ENCODE data around the gene AP2A2.

The AP2A2 gene

GRCh38 chr11:1014276-1014675 lies 88.6 kb downstream of the AP2A2 start:
- POLR2A ChIA-PET = no interaction called here
- H3K36me3 ChIP-seq (ENCODE audit: control insufficient read depth in 2 of 2, insufficient read depth in 1 of 2, low read length in 2 of 2) = peaks cover 0 to 28% of the 10 kb centered on the region in 2 experiments; a peak in 1 of 3 replicates
- H3K4me3 ChIP-seq (ENCODE audit: low read depth, low read length) = no peak overlapping the region
- CTCF ChIA-PET = no interaction called here
- no peaks in the 10 kb centered on the region for H3K9me3 ChIP-seq (ENCODE audit: control insufficient read depth, insufficient read depth, low read depth, low read length)
- TF ChIP-seq ZNF776 (tag by site-specific recombination; IDR thresholded peaks at IDR 0.05; ENCODE audit: borderline replicate concordance) = no peak
- TF ChIP-seq ZNF513 (tag by site-specific recombination; IDR thresholded peaks at IDR 0.05) = no peak
- TF ChIP-seq, protein P1, sequence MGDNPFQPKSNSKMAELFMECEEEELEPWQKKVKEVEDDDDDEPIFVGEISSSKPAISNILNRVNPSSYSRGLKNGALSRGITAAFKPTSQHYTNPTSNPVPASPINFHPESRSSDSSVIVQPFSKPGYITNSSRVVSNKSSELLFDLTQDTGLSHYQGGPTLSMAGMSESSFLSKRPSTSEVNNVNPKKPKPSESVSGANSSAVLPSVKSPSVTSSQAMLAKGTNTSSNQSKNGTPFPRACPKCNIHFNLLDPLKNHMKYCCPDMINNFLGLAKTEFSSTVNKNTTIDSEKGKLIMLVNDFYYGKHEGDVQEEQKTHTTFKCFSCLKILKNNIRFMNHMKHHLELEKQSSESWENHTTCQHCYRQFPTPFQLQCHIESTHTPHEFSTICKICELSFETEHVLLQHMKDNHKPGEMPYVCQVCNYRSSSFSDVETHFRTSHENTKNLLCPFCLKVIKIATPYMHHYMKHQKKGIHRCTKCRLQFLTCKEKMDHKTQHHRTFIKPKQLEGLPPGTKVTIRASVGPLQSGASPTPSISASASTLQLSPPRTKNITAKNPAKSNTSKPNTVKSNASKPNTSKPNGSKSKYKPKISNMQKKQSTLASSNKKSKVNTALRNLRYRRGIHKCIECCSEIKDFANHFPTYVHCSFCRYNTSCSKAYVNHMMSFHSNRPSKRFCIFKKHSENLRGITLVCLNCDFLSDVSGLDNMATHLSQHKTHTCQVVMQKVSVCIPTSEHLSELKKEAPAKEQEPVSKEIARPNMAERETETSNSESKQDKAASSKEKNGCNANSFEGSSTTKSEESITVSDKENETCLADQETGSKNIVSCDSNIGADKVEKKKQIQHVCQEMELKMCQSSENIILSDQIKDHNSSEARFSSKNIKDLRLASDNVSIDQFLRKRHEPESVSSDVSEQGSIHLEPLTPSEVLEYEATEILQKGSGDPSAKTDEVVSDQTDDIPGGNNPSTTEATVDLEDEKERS (tag by site-specific recombination; IDR thresholded peaks at IDR 0.05) = no peak
- no peak for TF ChIP-seq ZNF214 (tag by site-specific recombination; IDR thresholded peaks at IDR 0.05; ENCODE audit: borderline replicate concordance)
- TF ChIP-seq OVOL3 (tag by site-specific recombination; IDR thresholded peaks at IDR 0.05) = no peak
- no peak for TF ChIP-seq SP2 (tag by site-specific recombination; IDR thresholded peaks at IDR 0.05)
- no peak for TF ChIP-seq ZNF24 (tag by site-specific recombination; IDR thresholded peaks at IDR 0.05)
- TF ChIP-seq ZNF19 (tag by site-specific recombination; IDR thresholded peaks at IDR 0.05; ENCODE audit: low read depth) = no peak
- no peak for TF ChIP-seq ZNF555 (tag by site-specific recombination; conservative IDR thresholded peaks at IDR 0.05)
- TF ChIP-seq ZNF670 (tag by site-specific recombination; IDR thresholded peaks at IDR 0.05; ENCODE audit: low read depth) = no peak
- TF ChIP-seq SCRT1 (tag by site-specific recombination; IDR thresholded peaks at IDR 0.05; ENCODE audit: borderline replicate concordance) = no peak
- TF ChIP-seq, protein P2, sequence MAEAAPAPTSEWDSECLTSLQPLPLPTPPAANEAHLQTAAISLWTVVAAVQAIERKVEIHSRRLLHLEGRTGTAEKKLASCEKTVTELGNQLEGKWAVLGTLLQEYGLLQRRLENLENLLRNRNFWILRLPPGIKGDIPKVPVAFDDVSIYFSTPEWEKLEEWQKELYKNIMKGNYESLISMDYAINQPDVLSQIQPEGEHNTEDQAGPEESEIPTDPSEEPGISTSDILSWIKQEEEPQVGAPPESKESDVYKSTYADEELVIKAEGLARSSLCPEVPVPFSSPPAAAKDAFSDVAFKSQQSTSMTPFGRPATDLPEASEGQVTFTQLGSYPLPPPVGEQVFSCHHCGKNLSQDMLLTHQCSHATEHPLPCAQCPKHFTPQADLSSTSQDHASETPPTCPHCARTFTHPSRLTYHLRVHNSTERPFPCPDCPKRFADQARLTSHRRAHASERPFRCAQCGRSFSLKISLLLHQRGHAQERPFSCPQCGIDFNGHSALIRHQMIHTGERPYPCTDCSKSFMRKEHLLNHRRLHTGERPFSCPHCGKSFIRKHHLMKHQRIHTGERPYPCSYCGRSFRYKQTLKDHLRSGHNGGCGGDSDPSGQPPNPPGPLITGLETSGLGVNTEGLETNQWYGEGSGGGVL (tag by site-specific recombination; IDR thresholded peaks at IDR 0.05) = no peak
- TF ChIP-seq, protein P3, sequence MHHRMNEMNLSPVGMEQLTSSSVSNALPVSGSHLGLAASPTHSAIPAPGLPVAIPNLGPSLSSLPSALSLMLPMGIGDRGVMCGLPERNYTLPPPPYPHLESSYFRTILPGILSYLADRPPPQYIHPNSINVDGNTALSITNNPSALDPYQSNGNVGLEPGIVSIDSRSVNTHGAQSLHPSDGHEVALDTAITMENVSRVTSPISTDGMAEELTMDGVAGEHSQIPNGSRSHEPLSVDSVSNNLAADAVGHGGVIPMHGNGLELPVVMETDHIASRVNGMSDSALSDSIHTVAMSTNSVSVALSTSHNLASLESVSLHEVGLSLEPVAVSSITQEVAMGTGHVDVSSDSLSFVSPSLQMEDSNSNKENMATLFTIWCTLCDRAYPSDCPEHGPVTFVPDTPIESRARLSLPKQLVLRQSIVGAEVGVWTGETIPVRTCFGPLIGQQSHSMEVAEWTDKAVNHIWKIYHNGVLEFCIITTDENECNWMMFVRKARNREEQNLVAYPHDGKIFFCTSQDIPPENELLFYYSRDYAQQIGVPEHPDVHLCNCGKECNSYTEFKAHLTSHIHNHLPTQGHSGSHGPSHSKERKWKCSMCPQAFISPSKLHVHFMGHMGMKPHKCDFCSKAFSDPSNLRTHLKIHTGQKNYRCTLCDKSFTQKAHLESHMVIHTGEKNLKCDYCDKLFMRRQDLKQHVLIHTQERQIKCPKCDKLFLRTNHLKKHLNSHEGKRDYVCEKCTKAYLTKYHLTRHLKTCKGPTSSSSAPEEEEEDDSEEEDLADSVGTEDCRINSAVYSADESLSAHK (tag by site-specific recombination; IDR thresholded peaks at IDR 0.05) = no peak
- no peak for TF ChIP-seq ZNF114 (tag by site-specific recombination; IDR thresholded peaks at IDR 0.05)
- no peaks in the 10 kb centered on the region for H3K4me1 ChIP-seq (ENCODE audit: control insufficient read depth, insufficient read depth, low read length)
- H3K27ac ChIP-seq (ENCODE audit: extremely low read depth, low read depth, low read length) = no peak overlapping the region

GRCh38 chr11:1015064-1015463 lies 89.4 kb downstream of the AP2A2 start:
- Histone ChIP-seq H3K4me3 (ENCODE audit: low read depth, low read length) (no peak overlapping the region), H3K36me3 (ENCODE audit: control insufficient read depth in 2 of 2, insufficient read depth in 1 of 2, low read length in 2 of 2) (peaks cover 0 to 20% of the 10 kb centered on the region in 2 experiments; a peak in 1 of 3 replicates), H3K9me3 (ENCODE audit: control insufficient read depth, insufficient read depth, low read depth, low read length) (no peaks in the 10 kb centered on the region), H3K27ac (ENCODE audit: extremely low read depth, low read depth, low read length) (no peak overlapping the region), H3K4me1 (ENCODE audit: control insufficient read depth, insufficient read depth, low read length) (no peaks in the 10 kb centered on the region)
- CTCF ChIA-PET = no interaction called here
- POLR2A ChIA-PET = no interaction called here
- TF ChIP-seq ZNF416 (tag by site-specific recombination; IDR thresholded peaks at IDR 0.05) = no peak
